Pancreas (tissue), 10 donors: ENCODE results near the gene S100A7A. TPM values are rescaled to one million over a fixed set of nuclear protein-coding genes. Genes with fewer than 3 reads are reported as not detected.
"Not testable (repeated sequence)": the region's sequence is repeated elsewhere in the genome, so short reads cannot be mapped to it uniquely, and the experiment has no call there.

Source experiments
- ATAC-seq, 4 donors: fragments of 200-7000 bp; cut with Tn5 transposase; one replicate each; pipeline versions ENCODE4 v1.8.0 to v1.9.1; 2020; ENCODE audit warnings: mild to moderate bottlenecking in 4 of 4, moderate library complexity in 4 of 4
- DNase-seq, 6 donors: peaks; one replicate each; pipeline ENCODE4 v3.0.0-alpha.2; 2020
- FAIRE-seq: peaks from 2 replicates; lab custom pipeline; 2012; peaks lifted over from hg19 to GRCh38; lab: Jason Lieb, UNC
- H3K27ac ChIP-seq, 4 donors: fragments of 200-600 bp; sonication (generic); 1 replicate in 3 of 4; 2 replicates in 1 of 4; pipeline versions ENCODE4 v1.5.0 to v1.8.0; 2020
- H3K27me3 ChIP-seq, 4 donors: fragments of 200-600 bp; one replicate each; pipeline ENCODE4 v1.8.0; 2021
- H3K36me3 ChIP-seq, 3 donors: fragments of 200-600 bp; sonication (generic) in 1 of 3; one replicate each; pipeline versions ENCODE4 v1.5.0 to v1.8.0; 2020 to 2021
- H3K4me1 ChIP-seq, 3 donors: fragments of 200-600 bp; one replicate each; pipeline ENCODE4 v1.8.0; 2021
- H3K4me3 ChIP-seq, 4 donors: fragments of 200-600 bp; sonication (generic) in 2 of 4; one replicate each; pipeline versions ENCODE4 v1.5.0 to v1.8.0; 2020 to 2021
- H3K9me3 ChIP-seq, 4 donors: fragments of 200-600 bp; one replicate each; pipeline ENCODE4 v1.8.0; 2021
- CTCF ChIP-seq, 4 donors: fragments of 200-600 bp; sonication (generic) in 3 of 4; IDR thresholded peaks; one replicate each; pipeline versions ENCODE4 v1.5.0 to v1.8.0; 2021; ENCODE audit warnings: antibody characterized with exemption in 4 of 4
- WGBS, 2 donors: extraction: QIAGEN DNeasy Blood & Tissue Kit; methylation state at CpG; one replicate each; pipeline ENCODE4 v1.1.7; 2013; 5-methylcytosine and 5-hydroxymethylcytosine counted together
- intact Hi-C, 3 donors: fragments of 100-400 bp; cut with DNase I; formaldehyde crosslinking; loops; one replicate each; pipeline versions ENCODE4 v1.11.1 to v1.14.2; 2022
- polyA plus RNA-seq, 2 donors: library from polyadenylated mRNA; stranded (reverse); fragments of 200-250 nt; gene quantifications; one replicate each; pipeline ENCODE4 v1.2.3, GENCODE V29; 2013
- total RNA-seq, 6 donors: library from RNA; stranded (reverse); fragmentation: NEBNext Ultra II Directional in 4 of 6; extraction: Animal tissue kit (Norgen Biotek cat#: 25700) in 4 of 6; gene quantifications; one replicate each; pipeline versions ENCODE4 v1.2.1 to v1.2.4, GENCODE V29; 2021 to 2023
- donor health status: healthy with polysubstance abuse.
- donor health status: DM: no; HTN: no; CAD: no; lungs with moderate emphysema.
- donor health status: DM: no; HTN: no; CAD: no.
- donor health status: control.
- donor health status: control.
- donor health status: Bipolar disorder and iron deficiency.
- donor health status: DM: yes; HTN: yes; CAD: no.
- donor health status: DM: no; HTN: no; CAD: no.
- donor health status: DM: no; HTN: no; CAD: no.
- donor health status: DM: yes; HTN: yes; CAD: no.

The S100A7A gene
- total and polyA plus RNA-seq, 8 donors, result not detected

DNA sequence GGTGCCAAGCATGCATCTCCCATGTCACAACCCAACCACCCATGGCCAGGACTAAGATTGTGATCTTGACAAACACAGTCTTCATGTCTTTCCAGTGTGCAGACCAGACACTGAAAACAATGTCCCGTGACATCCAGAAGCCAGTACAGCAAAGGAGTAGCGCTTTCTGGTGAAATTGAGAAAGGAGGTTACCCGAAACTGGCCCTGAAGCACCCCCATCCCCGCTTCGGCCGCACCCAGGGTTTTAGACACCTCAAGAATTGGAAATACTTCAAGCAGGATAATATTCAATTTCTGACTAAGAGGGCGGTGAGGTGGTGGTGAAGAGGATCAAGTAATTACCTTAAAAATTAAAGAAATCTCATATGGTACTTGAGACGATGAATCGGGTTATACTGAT, 14.9 kb upstream of the S100A7A start:
- H3K36me3 ChIP-seq, result no peaks in the 10 kb centered on the region
- intact Hi-C loops, result no loop called here
- H3K9me3 ChIP-seq, result no peaks in the 10 kb centered on the region
- no peak overlapping the region for H3K27ac ChIP-seq
- WGBS, 2 donors, result 67 to 77% methylated on average over 9 of the region's 9 CpGs
- FAIRE-seq (no peak), DNase-seq (no peak), ATAC-seq (no peak)
- H3K4me3 ChIP-seq, result no peak overlapping the region
- H3K27me3 ChIP-seq, result no peaks in the 10 kb centered on the region
- TF ChIP-seq CTCF (IDR thresholded peaks at IDR 0.05), result no peak
- no peaks in the 10 kb centered on the region for H3K4me1 ChIP-seq

- H3K27me3 ChIP-seq, result no peaks in the 10 kb centered on the region
- DNase-seq (no peak), ATAC-seq (no peak), FAIRE-seq (no peak)
- H3K27ac ChIP-seq, result no peak overlapping the region
- H3K9me3 ChIP-seq, result no peaks in the 10 kb centered on the region
- no peaks in the 10 kb centered on the region for H3K36me3 ChIP-seq
- whole genome bisulfite sequencing, 2 donors, result 36 to 48% methylated on average over 2 of the region's 2 CpGs
- TF ChIP-seq CTCF (IDR thresholded peaks at IDR 0.05), result no peak
- intact Hi-C loops, result no loop called here
- no peaks in the 10 kb centered on the region for H3K4me1 ChIP-seq
- H3K4me3 ChIP-seq, result no peak overlapping the region
These were observed 14.1 kb upstream of the S100A7A start for GRCh38 chr1:153402226-153402625.

DNA sequence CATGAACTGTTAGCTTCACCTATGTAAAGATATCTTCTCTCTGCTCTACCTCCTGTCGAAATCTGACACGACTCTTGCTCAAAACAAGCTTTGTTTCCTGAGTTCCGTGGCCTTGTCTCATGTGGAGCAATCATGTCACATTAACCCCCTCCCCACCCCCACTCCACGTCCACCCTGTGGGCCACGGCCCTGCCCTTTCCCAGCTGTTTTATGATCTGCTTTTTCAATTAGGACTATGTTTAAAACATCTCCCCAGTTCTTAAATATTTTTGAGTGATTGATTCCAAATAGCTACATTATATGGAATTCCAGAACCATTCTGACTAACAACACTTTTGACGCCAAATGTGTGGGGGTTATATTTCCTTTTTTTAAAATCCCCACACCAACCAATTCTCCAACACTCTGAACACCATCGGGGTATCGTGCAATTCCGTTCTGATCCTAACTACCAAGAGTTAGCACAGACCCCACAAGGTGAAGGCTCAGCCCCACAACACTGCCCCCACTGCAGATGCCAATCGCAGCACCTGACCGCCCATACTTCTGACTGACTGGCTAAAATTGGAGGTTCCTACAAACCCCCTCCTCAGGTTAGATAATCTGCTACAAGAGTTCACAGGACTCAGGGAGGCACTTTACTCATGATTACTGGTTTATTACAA, 12.8 kb upstream of the S100A7A start:
- no peak overlapping the region for H3K27ac ChIP-seq
- DNase-seq (no peak), ATAC-seq (no peak), FAIRE-seq (no peak)
- intact Hi-C loops, result no loop called here
- no peaks in the 10 kb centered on the region for H3K4me1 ChIP-seq
- no peaks in the 10 kb centered on the region for H3K27me3 ChIP-seq
- H3K4me3 ChIP-seq, result no peak overlapping the region
- WGBS, 2 donors, result 59 to 63% methylated on average over 11 of the region's 11 CpGs
- no peaks in the 10 kb centered on the region for H3K9me3 ChIP-seq
- no peaks in the 10 kb centered on the region for H3K36me3 ChIP-seq
- no peak for TF ChIP-seq CTCF (IDR thresholded peaks at IDR 0.05)

DNA sequence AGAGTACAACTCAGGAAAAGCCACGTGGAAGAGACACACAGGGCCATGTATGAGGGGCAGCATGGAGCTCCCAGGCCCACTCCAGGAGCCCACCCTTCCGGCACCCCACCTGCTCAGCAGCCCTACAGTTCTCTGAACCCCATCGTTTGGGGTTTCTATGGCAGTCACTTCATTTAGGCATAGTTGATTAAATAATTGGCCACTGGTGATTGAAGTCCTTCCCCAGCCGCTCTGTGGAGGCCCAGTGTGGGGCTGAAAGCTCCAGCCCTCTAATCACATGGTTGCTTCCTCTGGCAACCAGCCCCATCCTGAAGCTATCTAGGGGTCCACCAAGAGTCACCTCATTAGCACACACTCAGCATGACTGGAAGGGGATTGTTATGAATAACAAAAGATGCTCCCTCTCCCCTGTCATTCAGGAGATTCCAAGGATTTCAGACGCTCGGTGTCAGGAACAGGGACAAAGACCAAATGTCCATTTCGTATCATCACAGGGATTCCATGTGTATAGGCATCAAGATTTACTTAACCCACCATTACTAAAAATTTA, 12.2 kb upstream of the S100A7A start:
- DNase-seq (no peak), FAIRE-seq (no peak), ATAC-seq (no peak)
- 64 to 76% methylated on average over 7 of the region's 7 CpGs for WGBS, 2 donors
- Histone ChIP-seq H3K27me3 (no peaks in the 10 kb centered on the region), H3K27ac (no peak overlapping the region), H3K4me3 (no peak overlapping the region), H3K4me1 (no peaks in the 10 kb centered on the region), H3K9me3 (no peaks in the 10 kb centered on the region), H3K36me3 (no peaks in the 10 kb centered on the region)
- intact Hi-C loops, result no loop called here
- no peak for TF ChIP-seq CTCF (IDR thresholded peaks at IDR 0.05)

DNA sequence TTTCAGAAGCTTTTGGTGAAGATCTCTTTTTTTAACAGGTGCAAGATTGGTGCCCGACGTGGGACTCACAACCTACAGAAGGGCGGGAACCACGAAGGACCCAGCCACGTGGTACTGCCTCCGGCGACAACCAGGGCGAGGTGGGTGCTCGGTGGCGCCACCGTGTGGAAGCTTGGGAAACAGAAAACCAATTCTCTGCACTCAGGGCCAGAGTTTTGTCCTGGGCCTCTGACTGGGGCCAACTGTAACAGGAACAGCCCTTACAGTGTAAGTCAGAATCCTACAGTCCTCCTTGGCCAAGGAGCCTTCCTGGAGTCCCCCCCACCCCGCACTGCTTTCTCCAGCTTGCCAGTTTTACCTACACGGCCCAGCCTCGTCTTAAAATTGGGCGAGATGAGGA, 11.6 kb upstream of the S100A7A start:
- H3K4me1 ChIP-seq, result no peaks in the 10 kb centered on the region
- H3K36me3 ChIP-seq, result no peaks in the 10 kb centered on the region
- peak in 2 of 4 donors; percentile 12 to 19 for TF ChIP-seq CTCF (IDR thresholded peaks at IDR 0.05)
- WGBS, 2 donors, result 35 to 44% methylated on average over 15 of the region's 15 CpGs
- no peak overlapping the region for H3K4me3 ChIP-seq
- H3K27ac ChIP-seq, result no peak overlapping the region
- FAIRE-seq, result no peak
- H3K27me3 ChIP-seq, result no peaks in the 10 kb centered on the region
- no peaks in the 10 kb centered on the region for H3K9me3 ChIP-seq
- peak in 2 of 4 donors; percentile 45 to 54 for ATAC-seq
- DNase-seq, result peak in 2 of 6 donors; percentile 13 to 66
- intact Hi-C loops, result no loop called here

GRCh38 chr1:153405825-153406599, 10.3 kb upstream of the S100A7A start:
- DNase-seq, result not testable (repeated sequence)

GRCh38 chr1:153407274-153407673, 9.0 kb upstream of the S100A7A start:
- ATAC-seq, H3K4me3 ChIP-seq, H3K27me3 ChIP-seq, FAIRE-seq, H3K27ac ChIP-seq, H3K36me3 ChIP-seq, H3K9me3 ChIP-seq, DNase-seq, H3K4me1 ChIP-seq, intact Hi-C loops: not testable (repeated sequence)
- 40 to 46% methylated on average over 11 of the region's 11 CpGs for WGBS, 2 donors

More at GRCh38 chr1:153405825-153406599, 10.3 kb upstream of the S100A7A start:
- H3K9me3 ChIP-seq, H3K27me3 ChIP-seq, ATAC-seq, H3K27ac ChIP-seq, H3K4me3 ChIP-seq, FAIRE-seq, H3K36me3 ChIP-seq, intact Hi-C loops, H3K4me1 ChIP-seq: not testable (repeated sequence)
- 52 to 61% methylated on average over 6 of the region's 6 CpGs for WGBS, 2 donors
